ENCODE measurements around the gene ATP6V1G2.
"Not testable (repeated sequence)": the region's sequence is repeated elsewhere in the genome, so short reads cannot be mapped to it uniquely, and the experiment has no call there.

The ATP6V1G2 gene

DNA sequence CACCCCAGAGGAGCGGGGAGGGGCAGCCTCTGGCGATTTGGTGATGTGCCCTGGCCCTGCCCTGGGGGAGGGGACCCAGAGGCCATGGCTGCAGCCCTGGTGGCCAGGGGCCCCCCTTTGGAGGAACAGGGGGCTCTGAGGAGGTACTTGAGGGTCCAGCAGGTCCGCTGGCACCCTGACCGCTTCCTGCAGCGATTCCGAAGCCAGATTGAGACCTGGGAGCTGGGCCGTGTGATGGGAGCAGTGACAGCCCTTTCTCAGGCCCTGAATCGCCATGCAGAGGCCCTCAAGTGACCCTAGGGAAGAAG lies 11.9 kb upstream of the ATP6V1G2 start:
- TF ChIP-seq, protein P1, sequence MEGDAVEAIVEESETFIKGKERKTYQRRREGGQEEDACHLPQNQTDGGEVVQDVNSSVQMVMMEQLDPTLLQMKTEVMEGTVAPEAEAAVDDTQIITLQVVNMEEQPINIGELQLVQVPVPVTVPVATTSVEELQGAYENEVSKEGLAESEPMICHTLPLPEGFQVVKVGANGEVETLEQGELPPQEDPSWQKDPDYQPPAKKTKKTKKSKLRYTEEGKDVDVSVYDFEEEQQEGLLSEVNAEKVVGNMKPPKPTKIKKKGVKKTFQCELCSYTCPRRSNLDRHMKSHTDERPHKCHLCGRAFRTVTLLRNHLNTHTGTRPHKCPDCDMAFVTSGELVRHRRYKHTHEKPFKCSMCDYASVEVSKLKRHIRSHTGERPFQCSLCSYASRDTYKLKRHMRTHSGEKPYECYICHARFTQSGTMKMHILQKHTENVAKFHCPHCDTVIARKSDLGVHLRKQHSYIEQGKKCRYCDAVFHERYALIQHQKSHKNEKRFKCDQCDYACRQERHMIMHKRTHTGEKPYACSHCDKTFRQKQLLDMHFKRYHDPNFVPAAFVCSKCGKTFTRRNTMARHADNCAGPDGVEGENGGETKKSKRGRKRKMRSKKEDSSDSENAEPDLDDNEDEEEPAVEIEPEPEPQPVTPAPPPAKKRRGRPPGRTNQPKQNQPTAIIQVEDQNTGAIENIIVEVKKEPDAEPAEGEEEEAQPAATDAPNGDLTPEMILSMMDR (conservative IDR thresholded peaks at IDR 0.05; ENCODE audit: control insufficient read depth, insufficient read depth, low read depth, low read length), result no peak
- DNase-seq (ENCODE audit: low read depth), result no peak
- H3K4me3 ChIP-seq (ENCODE audit: control insufficient read depth, low read depth, low read length), result no peak overlapping the region

DNA sequence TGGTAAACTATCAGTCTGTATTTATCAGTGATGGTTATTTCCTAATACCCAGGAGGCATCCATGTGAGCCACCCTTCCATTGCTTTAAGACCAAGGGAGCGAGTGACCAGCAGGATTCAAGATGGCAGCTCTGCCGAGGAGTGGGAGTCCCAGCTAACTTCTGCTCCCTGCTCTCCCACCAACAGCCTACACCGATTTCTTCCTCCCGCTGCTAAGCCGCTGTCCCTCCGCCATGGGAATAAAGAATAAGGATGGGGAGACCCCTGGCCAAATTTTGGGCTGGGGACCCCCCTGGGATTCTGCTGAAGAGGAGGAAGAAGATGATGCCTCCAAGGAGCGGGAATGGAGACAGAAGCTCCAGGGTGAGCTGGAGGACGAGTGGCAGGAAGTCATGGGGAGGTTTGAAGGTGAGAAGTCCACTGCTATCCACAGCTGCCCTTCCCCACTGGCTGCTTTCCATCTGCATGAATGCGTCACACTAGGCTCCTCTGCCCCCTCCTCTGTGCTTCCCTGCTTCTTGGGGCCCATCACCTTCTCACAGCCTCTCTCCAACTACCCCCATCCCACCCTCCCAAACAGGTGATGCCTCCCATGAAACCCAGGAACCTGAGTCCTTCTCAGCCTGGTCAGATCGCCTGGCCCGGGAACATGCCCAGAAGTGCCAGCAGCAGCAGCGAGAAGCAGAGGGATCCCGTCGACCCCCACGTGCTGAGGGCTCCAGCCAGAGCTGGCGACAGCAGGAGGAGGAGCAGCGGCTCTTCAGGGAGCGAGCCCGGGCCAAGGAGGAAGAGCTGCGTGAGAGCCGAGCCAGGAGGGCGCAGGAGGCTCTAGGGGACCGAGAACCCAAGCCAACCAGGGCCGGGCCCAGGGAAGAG lies 11.3 kb upstream of the ATP6V1G2 start:
- DNase-seq (ENCODE audit: low read depth), result no peak
- TF ChIP-seq, protein P1 (conservative IDR thresholded peaks at IDR 0.05; ENCODE audit: control insufficient read depth, insufficient read depth, low read depth, low read length), result no peak
- no peak overlapping the region for H3K4me3 ChIP-seq (ENCODE audit: control insufficient read depth, low read depth, low read length)

DNA sequence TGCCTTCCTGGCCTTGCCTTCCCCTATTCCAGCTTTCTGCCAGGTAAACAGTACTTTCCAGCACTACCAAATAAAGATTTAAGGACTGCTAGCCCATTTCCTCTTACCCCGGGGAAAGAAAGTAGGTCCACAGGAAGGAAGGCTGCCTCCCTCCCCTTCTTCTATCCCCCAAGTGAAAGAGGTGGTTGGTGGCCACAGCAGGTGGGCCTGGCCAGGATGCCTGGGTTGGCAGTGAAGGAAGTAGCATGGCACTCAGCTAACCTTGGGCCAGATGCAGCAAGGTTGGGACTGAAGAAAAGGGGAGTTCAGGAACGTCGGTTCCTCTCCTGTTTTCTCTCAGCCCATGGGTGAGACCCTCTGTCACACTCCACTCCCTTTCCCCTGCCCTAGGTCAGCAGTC lies 9.9 kb upstream of the ATP6V1G2 start:
- TF ChIP-seq, protein P1 (conservative IDR thresholded peaks at IDR 0.05; ENCODE audit: control insufficient read depth, insufficient read depth, low read depth, low read length), result no peak
- no peak for DNase-seq (ENCODE audit: low read depth)
- no peak overlapping the region for H3K4me3 ChIP-seq (ENCODE audit: control insufficient read depth, low read depth, low read length)

DNA sequence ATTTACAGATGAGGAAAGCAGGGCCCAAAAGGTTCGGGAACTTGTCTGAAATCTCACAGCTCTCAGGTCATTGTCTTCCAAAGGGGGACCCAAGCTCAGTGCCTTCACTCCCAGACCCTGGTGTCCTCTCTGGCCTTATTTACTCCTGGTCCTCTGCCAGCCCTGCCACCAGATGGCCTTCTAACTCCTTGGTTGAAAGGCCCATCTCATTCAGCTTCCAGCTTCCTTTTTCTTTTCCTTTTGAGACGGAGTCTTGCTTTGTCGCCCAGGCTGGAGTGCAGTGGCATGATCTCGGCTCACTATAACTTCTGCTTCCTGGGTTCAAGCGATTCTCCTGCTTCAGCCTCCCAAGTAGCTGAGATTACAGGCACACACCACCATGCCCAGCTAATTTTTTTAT lies 5.0 kb upstream of the ATP6V1G2 start:
- H3K4me3 ChIP-seq (ENCODE audit: control insufficient read depth, low read depth, low read length), result not testable (repeated sequence)
- TF ChIP-seq, protein P1 (conservative IDR thresholded peaks at IDR 0.05; ENCODE audit: control insufficient read depth, insufficient read depth, low read depth, low read length), result peak; percentile 38
- peak; percentile 57 for DNase-seq (ENCODE audit: low read depth)

DNA sequence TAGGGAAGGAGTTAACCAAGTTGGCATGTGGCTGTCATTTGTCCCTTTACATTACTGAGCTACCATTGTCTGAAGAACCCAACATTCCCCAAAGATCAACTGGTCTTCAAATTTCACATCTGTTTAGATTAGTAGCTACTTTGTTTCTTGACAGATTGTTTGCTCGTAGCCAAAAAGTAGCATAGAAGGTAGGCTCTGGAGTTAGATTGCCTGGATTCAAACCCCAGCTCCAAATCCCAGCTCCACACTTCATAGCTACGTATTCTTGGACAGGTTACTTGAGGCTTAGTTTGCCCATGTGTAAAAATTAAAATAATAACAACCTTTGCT lies 2.1 kb upstream of the ATP6V1G2 start:
- peak overlapping the region; percentile 41 for H3K4me3 ChIP-seq (ENCODE audit: control insufficient read depth, low read depth, low read length)
- TF ChIP-seq, protein P1 (conservative IDR thresholded peaks at IDR 0.05; ENCODE audit: control insufficient read depth, insufficient read depth, low read depth, low read length), result no peak

DNA sequence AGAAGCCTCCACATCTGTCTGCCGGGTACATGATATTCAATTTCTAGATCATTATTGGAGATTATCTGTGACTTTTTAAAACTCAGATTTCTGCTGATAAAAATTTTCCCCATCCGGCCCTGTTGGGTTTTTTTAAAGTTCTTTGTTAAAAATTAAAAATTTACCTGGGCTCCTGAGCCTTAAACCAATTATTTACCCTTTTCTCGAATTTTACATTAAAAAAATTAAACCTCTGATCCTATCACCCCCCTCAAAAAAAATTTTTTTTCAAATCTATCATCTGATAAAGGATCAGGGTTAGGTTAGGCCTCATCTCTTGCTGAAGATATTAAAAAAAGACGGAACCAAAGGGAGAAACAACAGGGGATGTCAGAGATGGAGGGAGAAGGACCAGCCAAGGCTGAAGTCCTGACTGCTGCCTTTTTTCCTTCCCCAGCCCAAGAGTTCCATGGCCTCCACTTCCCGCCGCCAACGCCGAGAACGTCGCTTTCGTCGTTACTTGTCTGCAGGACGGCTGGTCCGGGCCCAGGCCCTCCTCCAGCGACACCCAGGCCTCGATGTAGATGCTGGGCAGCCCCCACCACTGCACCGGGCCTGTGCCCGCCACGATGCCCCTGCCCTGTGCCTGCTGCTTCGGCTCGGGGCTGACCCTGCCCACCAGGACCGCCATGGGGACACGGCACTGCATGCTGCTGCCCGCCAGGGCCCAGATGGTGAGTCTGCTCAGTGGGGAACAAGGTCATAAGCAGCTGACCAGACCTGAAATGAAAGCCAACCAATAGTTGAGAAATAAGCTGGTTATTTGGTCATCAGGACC lies 1.5 kb upstream of the ATP6V1G2 start:
- H3K4me3 ChIP-seq (ENCODE audit: control insufficient read depth, low read depth, low read length), result peak overlapping the region; percentile 41
- DNase-seq (ENCODE audit: low read depth), result no peak
- TF ChIP-seq, protein P1 (conservative IDR thresholded peaks at IDR 0.05; ENCODE audit: control insufficient read depth, insufficient read depth, low read depth, low read length), result no peak

More for the DNA sequence above, 2.1 kb upstream of the ATP6V1G2 start:
- no peak for DNase-seq (ENCODE audit: low read depth)
